ENCODE data around the gene PRKCZ.

Gene PRKCZ

DNA sequence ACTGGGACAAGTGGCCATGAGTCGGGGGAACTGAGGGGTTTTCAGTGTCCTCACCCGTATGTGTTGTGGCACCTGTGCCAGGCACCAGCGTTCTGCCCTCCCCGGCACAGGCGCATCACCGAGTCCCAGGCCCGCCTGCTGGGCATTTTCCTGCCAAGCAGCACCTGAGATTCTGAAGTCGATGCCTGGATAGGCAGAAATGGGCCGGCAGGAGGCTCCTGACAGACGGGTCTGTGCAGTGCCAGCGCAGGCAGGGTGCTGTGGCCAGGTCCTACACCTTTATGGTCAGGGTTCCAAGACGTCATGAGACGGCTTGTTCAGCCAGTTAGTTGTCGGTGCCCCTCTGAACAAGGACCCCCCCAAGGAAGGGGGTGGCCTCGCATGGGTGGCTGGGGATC is 133.7 kb downstream of the PRKCZ start:
- no peak overlapping the region for H3K4me3 ChIP-seq (ENCODE audit: low read depth, low read length)
- H3K4me1 ChIP-seq (ENCODE audit: control insufficient read depth, insufficient read depth, low read length): no peaks in the 10 kb centered on the region
- H3K9me3 ChIP-seq (ENCODE audit: control insufficient read depth, insufficient read depth, low read depth, low read length): no peaks in the 10 kb centered on the region
- no peaks in the 10 kb centered on the region for H3K27me3 ChIP-seq (ENCODE audit: control insufficient read depth, insufficient read depth, low read length)
- H3K36me3 ChIP-seq (ENCODE audit: control insufficient read depth, insufficient read depth, low read length): peaks cover 25% of the 10 kb centered on the region
- H3K27ac ChIP-seq (ENCODE audit: low read depth, low read length): no peak overlapping the region
- H3K9ac ChIP-seq (ENCODE audit: low read length): no peak overlapping the region

DNA sequence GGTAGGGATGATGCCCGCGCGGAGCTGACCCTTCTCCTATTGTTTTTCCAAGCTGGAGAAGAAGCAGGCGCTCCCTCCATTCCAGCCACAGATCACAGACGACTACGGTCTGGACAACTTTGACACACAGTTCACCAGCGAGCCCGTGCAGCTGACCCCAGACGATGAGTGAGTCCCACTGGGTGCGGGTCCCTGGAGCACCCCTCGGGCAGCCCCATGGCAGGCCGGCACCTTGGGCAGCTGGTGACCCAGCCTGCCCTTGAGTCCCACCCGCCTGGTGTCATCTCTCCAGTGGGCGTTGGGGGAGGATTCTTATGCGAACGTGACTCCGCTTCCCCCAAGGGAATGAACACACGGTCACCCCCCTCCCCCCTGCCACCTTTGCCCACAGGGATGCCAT is 134.3 kb downstream of the PRKCZ start:
- H3K36me3 ChIP-seq (ENCODE audit: control insufficient read depth, insufficient read depth, low read length): peaks cover 25% of the 10 kb centered on the region
- H3K4me1 ChIP-seq (ENCODE audit: control insufficient read depth, insufficient read depth, low read length): no peaks in the 10 kb centered on the region

DNA sequence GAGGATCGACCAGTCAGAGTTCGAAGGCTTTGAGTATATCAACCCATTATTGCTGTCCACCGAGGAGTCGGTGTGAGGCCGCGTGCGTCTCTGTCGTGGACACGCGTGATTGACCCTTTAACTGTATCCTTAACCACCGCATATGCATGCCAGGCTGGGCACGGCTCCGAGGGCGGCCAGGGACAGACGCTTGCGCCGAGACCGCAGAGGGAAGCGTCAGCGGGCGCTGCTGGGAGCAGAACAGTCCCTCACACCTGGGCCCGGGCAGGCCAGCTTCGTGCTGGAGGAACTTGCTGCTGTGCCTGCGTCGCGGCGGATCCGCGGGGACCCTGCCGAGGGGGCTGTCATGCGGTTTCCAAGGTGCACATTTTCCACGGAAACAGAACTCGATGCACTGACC is 134.7 kb downstream of the PRKCZ start:
- peaks cover 25% of the 10 kb centered on the region for H3K36me3 ChIP-seq (ENCODE audit: control insufficient read depth, insufficient read depth, low read length)

More for the DNA sequence above, 134.3 kb downstream of the PRKCZ start:
- H3K27me3 ChIP-seq (ENCODE audit: control insufficient read depth, insufficient read depth, low read length): no peaks in the 10 kb centered on the region
- no peak overlapping the region for H3K27ac ChIP-seq (ENCODE audit: low read depth, low read length)
- H3K4me3 ChIP-seq (ENCODE audit: low read depth, low read length): no peak overlapping the region
- H3K9me3 ChIP-seq (ENCODE audit: control insufficient read depth, insufficient read depth, low read depth, low read length): no peaks in the 10 kb centered on the region
- H3K9ac ChIP-seq (ENCODE audit: low read length): no peak overlapping the region

DNA sequence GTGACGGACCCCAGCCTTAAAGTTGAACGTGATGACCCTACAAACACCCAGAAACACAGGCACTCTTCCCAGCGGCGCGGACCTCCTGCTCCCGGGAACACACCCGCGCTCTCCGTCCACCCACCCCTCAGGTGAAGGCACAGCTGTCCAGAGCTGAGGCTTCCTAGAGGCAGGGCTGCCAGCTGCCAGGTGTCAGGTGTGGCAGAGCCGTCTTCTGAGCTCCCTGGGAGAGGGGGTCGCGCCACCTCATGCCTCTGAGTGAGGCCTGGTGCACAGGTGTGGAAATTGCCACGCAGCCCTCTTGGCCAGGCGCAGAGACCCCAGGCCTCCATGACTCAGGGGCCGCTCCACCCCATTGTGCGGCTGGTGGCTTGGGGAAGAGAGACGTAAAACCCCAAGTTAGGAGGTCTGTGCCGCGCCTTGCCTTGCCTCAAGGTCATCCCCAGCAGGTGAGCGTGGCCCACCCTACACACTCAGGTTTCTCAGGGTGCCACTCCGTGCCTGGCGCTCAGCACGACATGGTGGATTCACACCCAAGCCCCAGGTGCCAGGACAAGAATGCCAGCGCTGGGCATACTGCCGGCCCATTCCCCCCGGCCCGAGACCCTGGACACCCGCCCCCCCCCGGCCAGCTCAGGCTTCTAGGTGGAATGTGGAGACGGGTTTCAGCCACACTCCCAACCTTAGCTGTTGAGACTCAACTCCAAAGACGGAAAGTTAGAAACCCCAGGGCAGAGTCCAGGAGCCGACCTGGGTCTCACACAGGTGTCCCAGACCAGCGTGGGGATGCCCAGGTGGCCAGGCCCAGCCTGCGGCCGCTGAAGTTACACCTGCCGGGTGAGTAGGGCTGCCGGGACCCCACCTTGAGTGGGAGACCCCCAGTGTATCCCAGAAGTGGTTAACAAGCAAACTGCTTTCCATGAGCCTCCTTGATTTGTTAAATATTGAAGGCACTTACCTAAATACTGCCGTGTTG is 136.0 kb downstream of the PRKCZ start:
- Histone ChIP-seq H3K36me3 (ENCODE audit: control insufficient read depth, insufficient read depth, low read length) (peaks cover 18% of the 10 kb centered on the region), H3K27ac (ENCODE audit: low read depth, low read length) (no peak overlapping the region), H3K9ac (ENCODE audit: low read length) (no peak overlapping the region), H3K4me3 (ENCODE audit: low read depth, low read length) (no peak overlapping the region), H3K27me3 (ENCODE audit: control insufficient read depth, insufficient read depth, low read length) (no peaks in the 10 kb centered on the region), H3K4me1 (ENCODE audit: control insufficient read depth, insufficient read depth, low read length) (peaks cover 13% of the 10 kb centered on the region), H3K9me3 (ENCODE audit: control insufficient read depth, insufficient read depth, low read depth, low read length) (no peaks in the 10 kb centered on the region)

More for the DNA sequence above, 134.7 kb downstream of the PRKCZ start:
- H3K4me3 ChIP-seq (ENCODE audit: low read depth, low read length): no peak overlapping the region
- H3K27me3 ChIP-seq (ENCODE audit: control insufficient read depth, insufficient read depth, low read length): no peaks in the 10 kb centered on the region
- no peak overlapping the region for H3K9ac ChIP-seq (ENCODE audit: low read length)
- H3K9me3 ChIP-seq (ENCODE audit: control insufficient read depth, insufficient read depth, low read depth, low read length): no peaks in the 10 kb centered on the region
- no peak overlapping the region for H3K27ac ChIP-seq (ENCODE audit: low read depth, low read length)
- peaks cover 4% of the 10 kb centered on the region for H3K4me1 ChIP-seq (ENCODE audit: control insufficient read depth, insufficient read depth, low read length)

DNA sequence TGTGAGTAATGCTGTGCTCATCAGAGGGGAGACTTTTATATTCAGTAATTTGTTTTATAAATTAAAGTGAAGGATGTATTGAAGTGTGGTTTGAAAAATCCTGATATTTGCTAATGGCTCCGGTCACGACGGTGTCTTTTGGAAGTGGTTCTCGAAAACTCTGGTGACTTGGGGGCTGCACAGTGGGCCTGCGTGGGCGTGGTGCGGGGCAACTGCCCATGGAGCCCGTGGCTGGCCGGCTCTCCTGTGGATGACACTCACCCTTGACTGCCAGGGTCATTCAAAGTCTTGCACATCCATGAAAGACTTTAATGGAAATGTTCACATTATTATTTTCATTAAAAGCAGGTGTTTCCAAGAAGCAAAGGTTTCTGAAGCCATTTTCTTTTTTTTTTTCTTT is 136.7 kb downstream of the PRKCZ start:
- H3K36me3 ChIP-seq (ENCODE audit: control insufficient read depth, insufficient read depth, low read length): peaks cover 18% of the 10 kb centered on the region
- H3K27me3 ChIP-seq (ENCODE audit: control insufficient read depth, insufficient read depth, low read length): no peaks in the 10 kb centered on the region
- peaks cover 13% of the 10 kb centered on the region for H3K4me1 ChIP-seq (ENCODE audit: control insufficient read depth, insufficient read depth, low read length)

DNA sequence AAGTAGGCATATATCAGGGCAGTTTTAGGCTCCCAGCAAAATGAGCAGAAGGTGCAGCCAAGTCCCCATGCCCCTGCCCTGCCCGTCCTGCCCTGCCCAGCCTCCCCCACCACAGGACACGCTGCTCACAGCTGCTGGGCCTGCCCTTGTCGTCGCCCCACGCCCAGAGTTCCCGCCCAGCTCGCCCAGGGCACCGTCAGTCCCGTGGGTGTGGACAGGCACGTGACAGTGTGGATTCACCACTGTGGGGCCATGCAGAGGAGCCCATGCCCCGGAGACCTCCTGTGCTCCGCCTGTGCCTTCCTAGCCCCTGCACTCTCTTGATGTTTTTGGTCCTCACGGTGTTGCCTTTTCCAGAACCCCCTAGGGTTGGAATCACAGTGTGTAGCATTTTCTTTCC is 137.4 kb downstream of the PRKCZ start:
- Histone ChIP-seq H3K9ac (ENCODE audit: low read length) (no peak overlapping the region), H3K36me3 (ENCODE audit: control insufficient read depth, insufficient read depth, low read length) (peaks cover 26% of the 10 kb centered on the region), H3K4me3 (ENCODE audit: low read depth, low read length) (no peak overlapping the region), H3K27me3 (ENCODE audit: control insufficient read depth, insufficient read depth, low read length) (no peaks in the 10 kb centered on the region), H3K9me3 (ENCODE audit: control insufficient read depth, insufficient read depth, low read depth, low read length) (no peaks in the 10 kb centered on the region), H3K4me1 (ENCODE audit: control insufficient read depth, insufficient read depth, low read length) (peaks cover 13% of the 10 kb centered on the region), H3K27ac (ENCODE audit: low read depth, low read length) (no peak overlapping the region)

More for the DNA sequence above, 136.7 kb downstream of the PRKCZ start:
- Histone ChIP-seq H3K27ac (ENCODE audit: low read depth, low read length) (no peak overlapping the region), H3K4me3 (ENCODE audit: low read depth, low read length) (no peak overlapping the region), H3K9ac (ENCODE audit: low read length) (no peak overlapping the region), H3K9me3 (ENCODE audit: control insufficient read depth, insufficient read depth, low read depth, low read length) (no peaks in the 10 kb centered on the region)

DNA sequence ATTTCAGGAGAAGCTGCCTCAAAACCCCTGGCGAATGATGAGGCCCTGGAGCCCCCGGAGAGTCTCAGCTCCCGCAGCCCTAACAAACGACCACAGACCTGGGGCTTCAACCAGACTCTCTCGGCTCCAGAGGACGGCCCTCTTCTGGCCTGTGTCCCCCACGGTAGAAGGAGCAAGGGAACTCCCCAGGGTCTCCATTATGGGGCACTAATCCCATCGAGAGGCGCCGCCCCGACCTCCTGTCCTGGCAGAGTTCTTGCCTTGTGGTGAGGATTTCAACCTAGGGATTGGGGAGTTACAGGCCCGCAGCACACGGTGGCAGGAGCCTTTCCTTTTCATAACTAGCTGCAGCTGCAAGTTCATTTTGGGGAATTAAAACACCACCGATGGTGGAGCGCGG is 138.1 kb downstream of the PRKCZ start:
- H3K9me3 ChIP-seq (ENCODE audit: control insufficient read depth, insufficient read depth, low read depth, low read length): no peaks in the 10 kb centered on the region
- no peak overlapping the region for H3K27ac ChIP-seq (ENCODE audit: low read depth, low read length)
- peaks cover 14% of the 10 kb centered on the region for H3K4me1 ChIP-seq (ENCODE audit: control insufficient read depth, insufficient read depth, low read length)
- no peaks in the 10 kb centered on the region for H3K27me3 ChIP-seq (ENCODE audit: control insufficient read depth, insufficient read depth, low read length)
- H3K4me3 ChIP-seq (ENCODE audit: low read depth, low read length): no peak overlapping the region
- H3K9ac ChIP-seq (ENCODE audit: low read length): no peak overlapping the region
- peaks cover 29% of the 10 kb centered on the region for H3K36me3 ChIP-seq (ENCODE audit: control insufficient read depth, insufficient read depth, low read length)

DNA sequence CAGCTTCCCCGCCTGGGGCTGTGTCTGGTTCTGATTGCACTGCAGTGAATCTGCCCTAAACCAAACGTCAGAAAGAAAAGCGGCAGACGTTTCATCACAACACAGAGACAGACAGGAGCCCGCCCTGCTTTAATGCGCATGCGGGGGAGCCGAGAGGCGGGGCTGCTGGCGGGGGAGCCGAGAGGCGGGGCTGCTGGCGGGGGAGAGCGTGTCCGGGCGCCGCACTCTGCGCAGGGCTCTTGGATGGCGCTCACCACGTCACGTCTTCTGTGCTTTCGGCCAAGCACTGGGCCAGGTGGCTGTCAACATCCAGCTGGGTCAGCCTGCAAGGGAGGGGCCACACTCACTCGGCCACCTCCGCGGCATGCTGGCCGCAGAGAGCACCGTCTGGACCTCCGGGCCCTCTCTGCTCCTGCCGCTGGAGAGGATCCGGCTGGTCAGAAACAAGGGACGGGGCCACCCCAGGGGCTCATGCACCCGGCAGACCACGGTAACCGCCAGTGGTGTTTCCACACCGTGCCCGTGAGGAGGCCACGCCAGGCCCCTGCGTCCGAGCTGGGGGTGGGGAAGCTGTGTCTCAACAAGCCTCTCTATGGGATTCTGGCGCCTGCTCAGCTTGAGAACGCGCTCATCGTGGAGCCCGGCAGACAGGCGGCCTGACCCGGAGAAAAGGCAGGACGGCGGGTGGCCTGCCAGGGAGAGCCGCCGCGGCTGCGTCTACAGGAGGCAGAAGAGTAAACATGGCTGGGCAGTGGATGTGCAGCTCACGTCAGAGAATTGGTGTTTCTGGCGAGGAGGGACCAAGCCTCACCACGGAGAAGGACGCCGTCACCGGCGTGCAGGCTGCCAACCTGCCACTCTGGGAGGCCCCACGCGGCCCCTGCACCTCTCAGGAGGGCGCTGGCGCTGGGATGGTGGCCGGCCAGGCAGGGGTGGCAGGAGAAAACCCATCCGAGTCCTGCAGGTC is 139.5 kb downstream of the PRKCZ start:
- Histone ChIP-seq H3K4me1 (ENCODE audit: control insufficient read depth, insufficient read depth, low read length) (peaks cover 20% of the 10 kb centered on the region), H3K27me3 (ENCODE audit: control insufficient read depth, insufficient read depth, low read length) (no peaks in the 10 kb centered on the region), H3K9me3 (ENCODE audit: control insufficient read depth, insufficient read depth, low read depth, low read length) (no peaks in the 10 kb centered on the region), H3K36me3 (ENCODE audit: control insufficient read depth, insufficient read depth, low read length) (peaks cover 25% of the 10 kb centered on the region), H3K9ac (ENCODE audit: low read length) (peak overlapping the region; percentile 46), H3K4me3 (ENCODE audit: low read depth, low read length) (peak overlapping the region; percentile 51), H3K27ac (ENCODE audit: low read depth, low read length) (peak overlapping the region; percentile 12; the same call in 1 of the 2 replicates)

DNA sequence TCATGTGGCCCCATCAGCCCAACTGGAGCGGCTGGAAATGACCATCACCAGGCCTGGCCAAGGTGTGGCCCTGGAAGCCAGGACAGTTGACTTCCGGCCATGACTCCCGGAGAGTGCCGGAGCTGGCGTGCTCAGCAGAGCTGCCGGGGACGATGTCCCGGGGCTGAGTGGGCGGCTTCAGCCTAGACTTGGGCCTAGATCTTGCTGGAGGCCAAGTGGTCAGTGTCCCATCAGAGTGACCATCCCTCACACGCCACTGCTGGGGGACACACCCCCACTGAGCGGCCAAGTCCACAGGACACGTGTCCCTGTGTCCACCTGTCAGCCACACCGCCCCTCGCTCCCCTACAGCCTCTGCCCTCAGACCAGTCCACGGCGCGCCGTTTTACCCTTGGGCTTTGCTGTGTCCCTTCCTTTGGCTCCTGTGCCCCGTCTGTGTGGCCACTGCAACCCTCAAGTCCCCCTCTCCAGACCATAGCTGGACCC is 140.3 kb downstream of the PRKCZ start:
- no peaks in the 10 kb centered on the region for H3K9me3 ChIP-seq (ENCODE audit: control insufficient read depth, insufficient read depth, low read depth, low read length)
- no peak overlapping the region for H3K9ac ChIP-seq (ENCODE audit: low read length)
- H3K27ac ChIP-seq (ENCODE audit: low read depth, low read length): no peak overlapping the region; the same call in 1 of the 2 replicates
- H3K36me3 ChIP-seq (ENCODE audit: control insufficient read depth, insufficient read depth, low read length): peaks cover 18% of the 10 kb centered on the region
- H3K4me3 ChIP-seq (ENCODE audit: low read depth, low read length): peak overlapping the region; percentile 51
- peaks cover 20% of the 10 kb centered on the region for H3K4me1 ChIP-seq (ENCODE audit: control insufficient read depth, insufficient read depth, low read length)
- no peaks in the 10 kb centered on the region for H3K27me3 ChIP-seq (ENCODE audit: control insufficient read depth, insufficient read depth, low read length)

DNA sequence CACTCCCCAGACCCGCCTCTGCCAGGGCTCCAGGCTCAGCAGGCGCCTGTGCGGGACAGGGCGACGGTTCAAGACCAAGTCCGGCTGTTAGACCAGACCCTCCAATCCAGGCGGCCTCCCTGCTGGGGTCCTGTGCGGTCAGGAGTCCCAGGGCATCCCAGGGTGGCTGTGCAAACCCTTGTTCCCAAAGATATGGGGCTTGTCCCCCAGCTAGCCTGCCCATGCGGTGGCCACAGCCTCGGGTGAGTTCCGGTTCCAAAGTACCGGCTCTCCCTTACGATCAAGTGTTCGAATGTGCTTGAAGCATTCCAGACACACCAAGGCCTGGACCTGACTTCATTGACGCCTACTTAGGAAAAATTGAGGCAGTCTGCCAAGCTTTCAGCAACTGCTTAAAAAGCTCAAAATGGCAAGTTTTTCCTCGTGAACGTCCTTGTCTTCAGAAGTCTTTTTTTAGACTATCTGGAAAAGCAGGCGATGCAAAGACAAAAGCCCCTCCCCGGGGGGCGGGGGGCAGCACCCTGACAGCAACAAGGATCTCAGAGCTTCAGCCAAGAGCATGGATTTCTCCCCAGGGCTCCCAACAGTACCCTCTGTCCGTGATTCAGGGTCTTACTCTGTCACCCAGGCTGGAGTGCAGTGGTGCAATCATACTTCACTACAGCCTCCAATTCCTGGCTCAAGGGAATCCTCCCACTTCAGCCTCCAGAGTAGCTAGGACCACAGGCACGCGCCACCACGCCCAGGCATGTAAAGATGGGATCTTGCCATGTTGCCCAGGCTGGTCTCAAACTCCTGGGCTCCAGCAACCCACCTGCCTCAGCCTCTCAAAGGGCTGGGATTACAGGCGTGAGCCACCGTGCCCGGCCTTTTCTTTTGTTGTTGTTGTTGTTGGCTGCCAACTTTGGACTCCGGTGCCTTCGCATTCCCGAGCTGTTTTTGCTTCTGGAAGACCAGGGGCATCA is 142.1 kb downstream of the PRKCZ start:
- Histone ChIP-seq H3K9me3 (ENCODE audit: control insufficient read depth, insufficient read depth, low read depth, low read length) (no peaks in the 10 kb centered on the region), H3K4me1 (ENCODE audit: control insufficient read depth, insufficient read depth, low read length) (peaks cover 20% of the 10 kb centered on the region), H3K4me3 (ENCODE audit: low read depth, low read length) (no peak overlapping the region; the same call in 1 of the 2 replicates), H3K9ac (ENCODE audit: low read length) (no peak overlapping the region), H3K27me3 (ENCODE audit: control insufficient read depth, insufficient read depth, low read length) (no peaks in the 10 kb centered on the region), H3K27ac (ENCODE audit: low read depth, low read length) (no peak overlapping the region), H3K36me3 (ENCODE audit: control insufficient read depth, insufficient read depth, low read length) (peaks cover 11% of the 10 kb centered on the region; the same call in 1 of the 2 replicates)
